Ovary (tissue), 9 donors: ENCODE data around the gene ECEL1. TPM values are rescaled to one million over a fixed set of nuclear protein-coding genes. Genes with fewer than 3 reads are reported as not detected.
A peak's percentile ranks its signal among the peaks of the same experiment; 100 is the strongest.
"Not testable (repeated sequence)": the region's sequence is repeated elsewhere in the genome, so short reads cannot be mapped to it uniquely, and the experiment has no call there.

ENCODE experiments used
- DNase-seq, 5 donors: peaks; one replicate each; pipeline ENCODE4 v3.0.0-alpha.2; 2019 to 2020
- H3K27ac ChIP-seq, 2 donors: fragments of 200-600 bp; one replicate each; pipeline versions ENCODE4 v1.5.1 to v1.8.0; 2019 to 2022
- H3K27me3 ChIP-seq: fragments of 200-600 bp; one replicate; pipeline ENCODE4 v1.8.0; 2022
- H3K36me3 ChIP-seq: fragments of 200-600 bp; sonication (generic); one replicate; pipeline ENCODE4 v1.5.1; 2019
- H3K4me1 ChIP-seq: one replicate; pipeline ENCODE4 v1.8.1; 2013; ENCODE audit warnings: mild to moderate bottlenecking, moderate library complexity; ENCODE audit not compliant: insufficient read depth
- H3K4me3 ChIP-seq: fragments of 200-600 bp; sonication (generic); one replicate; pipeline ENCODE4 v1.5.1; 2017
- H3K9me3 ChIP-seq, 2 donors: fragments of 200-600 bp in 1 of 2; sonication (generic) in 1 of 2; one replicate each; pipeline versions ENCODE4 v1.5.1 to v1.8.1; 2013 to 2019; ENCODE audit warnings: mild to moderate bottlenecking in 1 of 2, moderate library complexity in 1 of 2
- CTCF ChIP-seq, 3 donors: fragments of 450-650 bp in 2 of 3; fragments of 200-600 bp in 1 of 3; IDR thresholded peaks; one replicate each; pipeline versions ENCODE4 v1.5.1 to v1.8.0; 2016 to 2022; ENCODE audit warnings: antibody characterized with exemption in 3 of 3, mild to moderate bottlenecking in 1 of 3
- EP300 ChIP-seq: sonication (generic); formaldehyde crosslinking; IDR thresholded peaks from one replicate; pipeline ENCODE4 v1.6.1; 2017; ENCODE audit warnings: antibody characterized with exemption
- POLR2A ChIP-seq: fragments of 450-650 bp; IDR thresholded peaks from one replicate; pipeline ENCODE4 v1.6.1; 2017; ENCODE audit warnings: antibody characterized with exemption, mild to moderate bottlenecking, moderate library complexity
- WGBS, 3 donors: extraction: QIAGEN DNeasy Blood & Tissue Kit in 1 of 3; methylation state at CpG; one replicate each; pipeline versions ENCODE4 v1.1.5 to v1.1.7; 2013 to 2017; 5-methylcytosine and 5-hydroxymethylcytosine counted together
- intact Hi-C, 4 donors: fragments of 100-400 bp; cut with DNase I; formaldehyde crosslinking; loops; one replicate each; pipeline versions ENCODE4 v1.11.0 to v1.15.1; 2022 to 2023
- polyA plus RNA-seq, 2 donors: library from polyadenylated mRNA; stranded (reverse); fragments of 200-250 nt in 1 of 2; fragments of 350-450 nt in 1 of 2; fragmentation: Illumina TruSeq in 1 of 2; extraction: RNeasy Lipid Tissue Mini Kit (QIAGEN cat#74804) in 1 of 2; gene quantifications; one replicate each; pipeline ENCODE4 v1.2.3, GENCODE V29; 2013 to 2014
- total RNA-seq, 7 donors: library from RNA; depleted of rRNA in 2 of 7; stranded (reverse); fragments of >200 nt in 2 of 7; fragmentation: NEBNext Ultra II Directional in 3 of 7; extraction: Animal tissue kit (Norgen Biotek cat#: 25700) in 3 of 7; gene quantifications; one replicate each; pipeline versions ENCODE4 v1.1.0 to v1.2.4, GENCODE V29; 2016 to 2023
- donor health status: DM: no; HTN: no; CAD: no; lungs with moderate emphysema.
- donor health status: DM: no; HTN: no; CAD: no.
- donor health status: Bipolar disorder and iron deficiency.
- donor health status: DM: yes; HTN: yes; CAD: no.
- donor health status: DM: no; HTN: no; CAD: no.
- donor health status: DM: yes; HTN: yes; CAD: no.

Gene ECEL1
- total and polyA plus RNA-seq, 9 donors: 2.4 to 251 (median 46.3) TPM

GRCh38 chr2:232457121-232458011 is 30.3 kb downstream of the ECEL1 start:
- Histone ChIP-seq H3K4me3 (no peak overlapping the region), H3K36me3 (no peaks in the 10 kb centered on the region), H3K27me3 (no peaks in the 10 kb centered on the region), H3K9me3 (no peaks in the 10 kb centered on the region), H3K27ac (no peak overlapping the region), H3K4me1 (no peaks in the 10 kb centered on the region)
- peak in 1 of 5 donors; percentile 19 for DNase-seq
- TF ChIP-seq CTCF (IDR thresholded peaks at IDR 0.05): no peak
- no peak for TF ChIP-seq POLR2A
- TF ChIP-seq EP300: no peak
- intact Hi-C loops: no loop called here
- 87 to 88% (median 88%) methylated on average over 21 of the region's 21 CpGs for WGBS, 3 donors

- Histone ChIP-seq H3K4me1 (no peaks in the 10 kb centered on the region), H3K27me3 (no peaks in the 10 kb centered on the region)
- peak in 2 of 5 donors; percentile 23 to 28 for DNase-seq
Observed at GRCh38 chr2:232456296-232457120, 31.1 kb downstream of the ECEL1 start.

GRCh38 chr2:232455426-232456255 is 32.0 kb downstream of the ECEL1 start, which contains the start of gene ALPI:
Gene ALPI, plus strand, starts transcription at chr2:232456153. Its CDS starts 47 bp downstream, at chr2:232456200.
- no peaks in the 10 kb centered on the region for H3K4me1 ChIP-seq
- H3K9me3 ChIP-seq: no peaks in the 10 kb centered on the region
- no peak within 1 kb of the TSS for H3K27ac ChIP-seq
- TF ChIP-seq POLR2A (no peak), CTCF (IDR thresholded peaks at IDR 0.05) (no peak), EP300 (no peak)
- H3K4me3 ChIP-seq: no peak within 1 kb of the TSS
- DNase-seq: no peak
- intact Hi-C loops: no loop called here
- 82 to 86% (median 84%) methylated on average over 14 of the region's 14 CpGs for WGBS, 3 donors
- no peaks in the 10 kb centered on the region for H3K36me3 ChIP-seq
- H3K27me3 ChIP-seq: no peaks in the 10 kb centered on the region

More at GRCh38 chr2:232456296-232457120, 31.1 kb downstream of the ECEL1 start:
- Histone ChIP-seq H3K36me3 (no peaks in the 10 kb centered on the region), H3K4me3 (no peak overlapping the region), H3K9me3 (no peaks in the 10 kb centered on the region), H3K27ac (no peak overlapping the region)
- intact Hi-C loops: no loop called here
- WGBS, 3 donors: 87 to 90% (median 90%) methylated on average over 26 to 27 of the region's 27 CpGs
- TF ChIP-seq EP300 (no peak), POLR2A (no peak), CTCF (IDR thresholded peaks at IDR 0.05) (no peak)

- Histone ChIP-seq H3K4me3 (no peak overlapping the region), H3K27ac (no peak overlapping the region), H3K36me3 (no peaks in the 10 kb centered on the region), H3K27me3 (no peaks in the 10 kb centered on the region), H3K4me1 (no peaks in the 10 kb centered on the region), H3K9me3 (no peaks in the 10 kb centered on the region)
- TF ChIP-seq CTCF (IDR thresholded peaks at IDR 0.05) (no peak), EP300 (no peak), POLR2A (no peak)
- WGBS, 3 donors: 87 to 92% (median 87%) methylated on average over 9 of the region's 9 CpGs
- intact Hi-C loops: no loop called here
- no peak for DNase-seq
Observed at GRCh38 chr2:232454630-232455029, 33.0 kb downstream of the ECEL1 start.

GRCh38 chr2:232451645-232452044 is 36.0 kb downstream of the ECEL1 start:
- H3K27me3 ChIP-seq, H3K9me3 ChIP-seq, H3K4me1 ChIP-seq, H3K4me3 ChIP-seq, H3K27ac ChIP-seq, intact Hi-C loops, H3K36me3 ChIP-seq: not testable (repeated sequence)
- DNase-seq: peak in 1 of 5 donors; percentile 7
- WGBS, 3 donors: 87 to 93% (median 89%) methylated on average over 3 of the region's 3 CpGs
